Measurements from ENCODE around the gene USP24.

Gene USP24, protein sequence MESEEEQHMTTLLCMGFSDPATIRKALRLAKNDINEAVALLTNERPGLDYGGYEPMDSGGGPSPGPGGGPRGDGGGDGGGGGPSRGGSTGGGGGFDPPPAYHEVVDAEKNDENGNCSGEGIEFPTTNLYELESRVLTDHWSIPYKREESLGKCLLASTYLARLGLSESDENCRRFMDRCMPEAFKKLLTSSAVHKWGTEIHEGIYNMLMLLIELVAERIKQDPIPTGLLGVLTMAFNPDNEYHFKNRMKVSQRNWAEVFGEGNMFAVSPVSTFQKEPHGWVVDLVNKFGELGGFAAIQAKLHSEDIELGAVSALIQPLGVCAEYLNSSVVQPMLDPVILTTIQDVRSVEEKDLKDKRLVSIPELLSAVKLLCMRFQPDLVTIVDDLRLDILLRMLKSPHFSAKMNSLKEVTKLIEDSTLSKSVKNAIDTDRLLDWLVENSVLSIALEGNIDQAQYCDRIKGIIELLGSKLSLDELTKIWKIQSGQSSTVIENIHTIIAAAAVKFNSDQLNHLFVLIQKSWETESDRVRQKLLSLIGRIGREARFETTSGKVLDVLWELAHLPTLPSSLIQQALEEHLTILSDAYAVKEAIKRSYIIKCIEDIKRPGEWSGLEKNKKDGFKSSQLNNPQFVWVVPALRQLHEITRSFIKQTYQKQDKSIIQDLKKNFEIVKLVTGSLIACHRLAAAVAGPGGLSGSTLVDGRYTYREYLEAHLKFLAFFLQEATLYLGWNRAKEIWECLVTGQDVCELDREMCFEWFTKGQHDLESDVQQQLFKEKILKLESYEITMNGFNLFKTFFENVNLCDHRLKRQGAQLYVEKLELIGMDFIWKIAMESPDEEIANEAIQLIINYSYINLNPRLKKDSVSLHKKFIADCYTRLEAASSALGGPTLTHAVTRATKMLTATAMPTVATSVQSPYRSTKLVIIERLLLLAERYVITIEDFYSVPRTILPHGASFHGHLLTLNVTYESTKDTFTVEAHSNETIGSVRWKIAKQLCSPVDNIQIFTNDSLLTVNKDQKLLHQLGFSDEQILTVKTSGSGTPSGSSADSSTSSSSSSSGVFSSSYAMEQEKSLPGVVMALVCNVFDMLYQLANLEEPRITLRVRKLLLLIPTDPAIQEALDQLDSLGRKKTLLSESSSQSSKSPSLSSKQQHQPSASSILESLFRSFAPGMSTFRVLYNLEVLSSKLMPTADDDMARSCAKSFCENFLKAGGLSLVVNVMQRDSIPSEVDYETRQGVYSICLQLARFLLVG (N-terminal part only)

DNA sequence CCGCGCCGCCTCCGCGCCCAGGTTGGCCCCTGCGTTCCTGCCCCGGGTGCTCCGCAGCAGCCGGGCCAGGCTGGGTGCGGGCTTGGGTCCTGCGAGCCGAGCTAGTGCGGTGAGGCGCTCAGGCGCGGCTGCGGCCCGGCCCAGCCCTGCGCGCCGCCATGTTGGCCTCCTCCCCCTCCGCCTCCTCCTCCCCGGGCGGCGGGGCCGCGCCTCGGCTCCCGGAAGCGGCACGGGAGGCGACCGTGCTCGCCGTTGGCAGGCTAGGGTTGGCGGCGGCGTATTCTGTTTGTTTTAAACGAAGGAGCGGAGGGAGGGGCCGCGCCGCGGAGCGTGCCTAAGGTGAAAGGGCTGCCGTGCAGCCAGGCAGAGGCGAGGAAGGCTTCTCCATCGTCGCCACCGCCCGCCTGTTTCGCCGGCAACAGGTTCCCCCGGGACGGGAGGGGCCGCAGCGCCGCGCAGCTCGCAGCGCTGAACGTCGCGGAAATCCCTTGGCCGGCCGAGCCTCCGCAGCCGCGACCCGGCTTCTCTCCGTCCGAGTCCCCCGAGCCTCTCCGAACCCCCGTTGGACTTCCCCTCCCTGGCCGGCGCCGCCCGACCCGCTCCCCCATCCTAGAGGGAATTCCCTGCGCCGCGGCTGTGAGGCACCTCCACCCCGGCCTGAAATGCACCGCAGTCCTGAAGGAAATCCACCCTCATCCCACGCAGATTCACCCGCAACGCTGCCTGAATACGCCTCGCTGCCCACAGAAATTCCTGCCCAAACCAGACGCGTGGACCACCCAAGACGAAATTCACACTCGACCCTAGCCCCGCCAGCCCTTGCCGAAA, at the start of gene USP24:
USP24 (minus strand) TSS at position 171 of the 828 bp plus-strand sequence. CDS start 251 bp downstream, outside the sequence.
- FAIRE-seq, result no peak

DNA sequence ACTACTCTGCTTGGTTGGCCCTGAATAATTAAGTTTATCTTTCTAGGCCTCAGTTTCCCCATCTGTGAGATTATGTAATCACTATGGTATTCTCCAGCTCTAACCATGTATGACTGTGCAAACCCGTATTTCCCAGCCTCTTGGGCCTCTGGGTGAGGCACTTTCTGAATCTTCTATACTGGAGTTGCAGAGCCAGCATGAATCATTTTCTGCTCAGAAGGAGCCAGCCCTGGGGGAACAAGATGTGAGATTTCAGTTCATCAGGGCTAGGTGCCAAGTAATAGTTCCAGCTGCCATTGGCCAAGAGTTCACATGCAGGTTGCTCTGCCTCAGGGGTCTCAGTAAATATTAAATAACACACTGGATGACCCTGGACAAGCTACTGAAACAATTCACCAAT, 47.7 kb upstream of the USP24 start:
- no peak for FAIRE-seq

DNA sequence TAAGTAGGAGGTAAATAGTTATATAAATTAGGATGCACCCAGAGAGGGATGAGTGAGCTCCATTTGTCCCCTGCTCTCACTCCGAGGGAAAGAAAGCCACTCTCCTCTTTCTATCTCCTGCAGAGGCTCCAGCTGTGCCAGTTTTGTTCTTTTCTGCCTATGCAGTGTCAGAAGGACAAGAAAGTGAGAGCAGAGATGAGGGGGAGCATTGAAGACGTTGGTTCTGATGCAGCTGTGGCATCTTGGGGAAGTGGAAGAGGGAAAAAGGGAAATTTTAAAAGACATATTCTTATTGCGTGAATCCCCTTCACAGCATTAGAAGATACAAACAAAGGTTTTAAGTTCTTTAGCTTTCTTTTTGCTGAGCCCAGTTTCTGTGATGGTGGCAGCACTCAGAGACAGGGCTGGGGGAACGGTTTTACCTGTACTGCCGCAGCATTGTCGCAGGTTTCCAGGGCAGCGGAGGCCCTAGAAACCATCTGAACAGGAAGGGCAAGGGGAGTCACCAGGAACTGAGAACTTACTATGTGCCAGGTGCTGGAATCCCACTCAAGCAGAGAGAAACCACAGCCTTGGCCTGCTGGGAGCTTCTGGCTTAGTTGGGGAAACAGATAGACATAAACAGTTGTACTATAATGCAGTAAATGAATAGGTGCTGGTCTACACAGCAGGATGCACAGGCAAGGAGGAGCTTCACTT, 44.9 kb upstream of the USP24 start:
- no peak for FAIRE-seq

DNA sequence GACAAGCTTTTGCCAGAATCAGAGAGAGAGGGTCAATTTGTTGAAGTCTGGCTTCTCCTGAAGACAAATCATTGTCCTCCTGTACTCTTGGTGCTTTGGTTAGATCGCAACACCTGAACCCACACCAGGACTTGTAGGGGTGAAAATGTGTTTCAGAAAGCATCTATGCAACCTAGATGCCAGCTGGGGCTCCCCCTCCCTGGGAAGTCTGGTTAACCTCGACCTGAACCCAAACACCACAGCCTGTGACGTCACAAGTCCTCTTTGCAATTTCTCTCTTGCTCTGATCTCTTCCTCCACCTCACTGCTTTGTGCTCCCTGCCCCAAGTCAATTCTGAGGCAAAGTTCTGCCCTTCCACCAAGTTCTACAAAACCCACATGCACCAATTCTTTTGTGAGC, 42.8 kb upstream of the USP24 start:
- FAIRE-seq, result no peak

DNA sequence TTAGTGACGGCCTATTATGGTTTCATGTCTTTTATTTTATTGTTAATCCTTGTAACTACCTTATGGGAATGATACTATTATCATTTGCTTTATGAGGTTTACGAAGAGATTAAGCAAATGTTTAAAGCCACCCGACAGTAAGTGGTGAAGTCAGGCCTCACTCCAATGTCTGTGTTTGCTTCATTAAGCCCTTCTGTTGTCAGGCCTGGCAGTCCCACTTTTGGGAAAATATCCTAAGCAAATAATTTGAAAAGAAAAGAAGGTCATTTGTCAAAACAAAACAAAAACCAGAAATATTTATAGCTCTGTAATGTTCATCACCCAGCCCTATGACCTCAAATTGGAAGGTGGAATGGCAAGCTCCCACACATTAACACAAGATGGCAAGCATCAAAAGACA, 40.7 kb upstream of the USP24 start:
- FAIRE-seq, result no peak

DNA sequence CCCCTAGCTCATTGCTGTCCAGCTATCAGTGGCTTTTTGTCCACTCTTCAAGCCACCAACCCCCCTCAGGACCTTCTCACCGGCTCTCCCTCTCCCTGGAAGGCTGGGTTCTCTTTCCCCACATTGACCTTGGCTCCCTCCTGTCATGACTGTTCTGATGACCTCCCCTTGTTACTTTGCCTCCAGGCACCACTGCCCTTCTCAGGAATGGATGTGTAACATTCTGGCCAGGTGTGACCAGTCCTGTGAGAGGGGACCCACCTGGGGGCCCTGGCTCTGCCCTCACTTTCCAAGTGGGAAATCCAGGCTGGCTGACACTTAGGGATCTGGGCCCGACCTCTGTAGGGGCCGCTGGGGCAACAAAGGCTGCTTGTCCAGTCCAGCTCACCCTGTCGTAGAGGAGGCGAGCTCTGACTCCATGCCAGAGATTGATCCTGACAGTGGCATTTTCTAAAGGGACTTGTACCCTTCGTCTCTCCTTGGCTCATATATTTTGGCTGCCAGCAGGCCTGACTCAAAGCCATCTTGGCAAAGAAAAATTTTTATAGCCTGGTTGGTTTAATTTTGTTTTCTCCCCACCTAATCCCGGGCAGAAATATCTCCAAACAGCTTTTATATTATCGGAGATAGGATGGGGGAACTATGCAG, 37.9 kb upstream of the USP24 start:
- FAIRE-seq, result no peak

DNA sequence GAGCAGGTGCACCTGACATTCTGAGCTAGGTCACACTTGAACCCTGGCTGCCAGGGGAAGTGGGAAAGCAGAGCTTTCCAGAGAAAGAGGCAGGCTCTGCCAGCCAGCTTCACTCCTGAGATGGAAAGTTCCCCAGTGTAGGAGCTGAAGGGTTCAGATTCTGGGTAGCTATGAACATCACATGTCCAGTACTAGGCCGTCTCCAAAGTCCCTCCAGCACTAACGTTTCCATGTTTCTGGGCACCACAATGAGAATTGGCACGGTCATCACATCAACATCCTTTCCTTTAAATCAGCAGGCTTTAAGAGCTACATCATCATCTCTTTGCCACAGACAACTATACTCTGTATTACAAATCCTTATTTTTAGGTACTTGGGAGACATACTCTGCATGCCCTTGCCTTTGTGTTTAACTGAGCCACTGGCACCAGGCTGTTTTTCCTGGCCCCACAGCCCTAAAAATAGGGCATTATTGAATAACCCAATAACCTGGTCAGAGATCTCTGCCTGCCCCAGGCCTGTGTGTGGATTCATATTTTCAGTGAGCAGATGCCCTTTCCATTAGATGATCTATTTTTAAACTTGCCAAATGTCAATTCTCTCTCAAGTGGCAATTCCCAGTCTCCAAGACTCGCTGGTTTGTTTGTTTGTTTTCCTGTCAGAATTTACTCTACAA, 35.4 kb upstream of the USP24 start:
- FAIRE-seq, result no peak

DNA sequence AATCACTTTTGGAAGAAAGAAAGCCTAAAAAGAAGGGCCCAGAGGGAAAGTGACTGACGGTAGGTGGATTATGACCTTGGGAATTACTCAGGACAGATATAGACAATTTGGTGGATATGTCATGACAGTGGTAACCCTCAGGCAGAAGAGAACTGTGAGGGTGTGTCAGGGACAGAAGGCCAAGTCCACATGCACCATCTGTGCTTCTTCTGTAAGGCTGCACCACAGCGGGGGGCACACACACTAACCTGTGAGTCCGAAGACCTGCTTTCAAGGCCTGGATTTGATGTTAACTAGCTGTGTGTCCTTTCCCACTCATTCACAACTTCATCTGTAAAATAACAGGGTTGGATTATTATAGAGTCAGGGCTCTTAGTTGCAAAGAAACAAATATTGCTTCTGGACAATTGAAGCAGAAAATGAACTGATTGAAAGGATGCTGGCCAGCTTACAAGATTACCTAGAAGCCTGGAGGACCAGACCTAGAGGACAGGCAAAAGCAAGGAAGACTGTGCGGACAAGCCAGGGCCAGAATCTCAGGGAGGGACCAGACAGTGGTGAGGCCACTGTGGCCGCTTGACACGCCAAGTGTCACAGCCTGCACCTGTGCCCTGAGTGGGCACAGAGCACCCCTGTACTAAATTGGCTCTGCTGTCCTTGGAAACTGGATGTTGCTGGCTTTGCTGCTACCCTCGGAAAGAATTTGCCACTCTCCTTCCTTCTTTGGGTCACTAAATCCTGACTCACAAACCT, 34.7 kb upstream of the USP24 start:
- no peak for FAIRE-seq

DNA sequence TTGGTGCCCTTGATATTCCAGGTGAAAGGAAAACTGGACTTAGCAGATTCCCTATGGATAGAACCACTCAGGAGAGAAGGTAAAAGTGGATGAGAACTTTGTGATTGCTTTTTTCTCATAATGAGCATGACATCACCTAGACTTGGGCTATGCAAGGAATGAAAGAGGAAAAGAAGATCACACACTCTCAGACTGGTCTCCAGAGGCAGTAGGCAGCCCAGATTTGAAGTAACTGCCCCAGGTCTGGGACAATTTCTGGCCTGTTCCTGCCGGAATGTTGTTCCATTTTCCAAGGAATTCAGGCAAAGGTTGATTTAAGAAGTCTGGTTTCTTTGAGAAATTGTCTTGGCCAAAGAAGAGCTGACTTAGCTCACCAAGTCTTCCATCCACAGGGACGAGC, 31.7 kb upstream of the USP24 start:
- FAIRE-seq, result no peak

DNA sequence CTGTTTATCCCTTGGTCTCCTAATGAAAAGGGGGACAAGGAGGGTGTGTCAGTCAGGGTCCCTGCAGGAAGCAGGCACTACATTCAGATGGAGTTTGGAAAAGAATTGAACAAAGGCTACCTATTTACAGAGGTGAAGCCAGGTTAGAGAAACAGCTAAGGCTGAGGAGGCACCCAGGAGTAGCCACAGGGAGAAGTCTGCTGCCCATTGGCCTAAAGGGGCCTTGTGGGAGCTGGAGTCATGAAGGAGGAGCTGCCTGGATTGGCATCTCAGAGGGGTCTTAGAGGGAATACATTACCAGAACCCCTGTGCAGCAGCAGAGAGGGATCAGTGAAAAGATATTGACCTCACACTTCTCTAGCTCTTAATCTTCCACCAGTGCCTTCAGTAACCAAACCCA, 31.2 kb upstream of the USP24 start:
- no peak for FAIRE-seq

DNA sequence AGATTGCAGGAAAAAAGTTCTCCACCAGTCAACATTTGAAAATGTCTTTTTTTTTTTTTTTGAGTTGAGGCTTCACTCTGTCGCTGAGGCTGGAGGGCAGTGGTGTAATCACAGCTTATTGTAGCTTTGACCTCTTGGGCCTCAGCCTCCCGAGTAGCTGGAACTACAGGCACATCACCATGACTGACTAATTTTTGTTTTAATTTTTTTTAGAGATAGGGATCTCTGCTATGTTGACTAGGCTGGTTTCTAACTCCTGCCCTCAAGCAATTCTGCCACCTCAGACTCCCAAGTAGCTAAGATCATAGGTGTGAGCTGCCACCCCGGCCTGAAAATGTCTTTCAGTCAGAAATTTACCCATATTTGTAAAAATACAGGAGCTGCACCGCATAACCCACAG, 30.6 kb upstream of the USP24 start:
- FAIRE-seq, result no peak

DNA sequence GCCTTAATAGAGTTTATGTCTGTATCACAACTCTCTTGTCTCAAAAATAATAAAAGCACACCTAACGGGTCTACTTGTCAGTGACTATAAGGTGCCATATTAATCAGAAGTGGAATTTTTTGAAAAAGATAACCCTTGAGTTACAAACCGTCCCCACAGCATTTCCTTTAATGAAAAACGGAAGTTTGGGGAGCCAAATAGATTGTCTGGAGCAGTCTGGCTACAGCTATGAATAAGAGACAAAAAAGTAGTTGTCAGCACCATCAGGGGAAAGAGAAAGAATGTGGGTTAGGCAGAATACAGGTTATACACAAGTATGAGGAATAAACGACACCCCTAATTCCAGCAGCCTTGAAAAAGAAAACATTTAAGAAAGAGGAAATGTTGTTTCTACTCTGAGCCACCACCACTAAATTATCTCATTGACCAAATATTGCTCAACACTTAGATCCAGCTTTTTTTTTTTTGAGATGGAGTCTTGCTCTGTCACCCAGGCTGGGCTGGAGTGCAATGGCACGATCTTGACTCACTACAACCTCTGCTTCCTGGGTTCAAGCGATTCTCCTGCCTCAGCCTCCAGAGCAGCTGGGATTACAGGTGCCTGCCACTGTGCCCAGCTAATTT, 29.4 kb upstream of the USP24 start:
- no peak for FAIRE-seq

DNA sequence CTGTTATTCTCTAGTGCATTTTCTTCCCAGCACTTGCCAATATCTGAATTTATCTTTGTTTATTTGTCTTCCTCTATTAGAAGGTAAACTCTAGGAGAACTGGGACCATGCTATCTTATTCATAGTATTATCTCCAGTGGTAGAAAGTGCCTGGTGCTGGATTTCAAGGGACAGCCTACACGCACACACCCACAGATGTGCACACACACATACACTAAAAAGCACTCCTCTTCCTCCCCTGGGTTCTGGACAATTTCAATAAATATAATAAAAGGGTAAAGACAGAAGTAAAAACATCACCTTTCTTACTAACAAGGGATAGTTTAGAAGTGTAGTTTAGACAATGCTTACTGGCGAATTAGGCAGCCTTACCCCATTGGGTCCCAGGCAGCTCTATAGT, 28.5 kb upstream of the USP24 start:
- FAIRE-seq, result no peak

DNA sequence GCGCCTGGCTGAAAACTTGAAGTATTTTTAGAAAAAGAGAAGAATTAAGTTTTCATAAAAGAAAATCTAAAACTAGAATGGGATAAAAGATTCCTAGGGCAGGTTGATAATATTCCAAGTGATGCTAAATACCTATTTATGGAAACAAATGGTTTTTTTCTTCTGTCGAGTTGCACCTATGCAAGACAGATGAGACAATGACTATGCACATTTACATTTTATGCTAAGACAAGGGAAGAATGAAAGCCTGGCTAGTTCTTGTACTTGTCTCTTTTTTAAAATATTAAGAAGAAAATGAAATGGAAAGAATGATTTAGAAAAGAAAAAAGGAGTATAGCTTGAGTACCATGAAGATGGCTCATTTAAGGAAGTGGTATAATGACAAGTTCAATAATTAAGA, 24.4 kb upstream of the USP24 start:
- FAIRE-seq, result no peak

DNA sequence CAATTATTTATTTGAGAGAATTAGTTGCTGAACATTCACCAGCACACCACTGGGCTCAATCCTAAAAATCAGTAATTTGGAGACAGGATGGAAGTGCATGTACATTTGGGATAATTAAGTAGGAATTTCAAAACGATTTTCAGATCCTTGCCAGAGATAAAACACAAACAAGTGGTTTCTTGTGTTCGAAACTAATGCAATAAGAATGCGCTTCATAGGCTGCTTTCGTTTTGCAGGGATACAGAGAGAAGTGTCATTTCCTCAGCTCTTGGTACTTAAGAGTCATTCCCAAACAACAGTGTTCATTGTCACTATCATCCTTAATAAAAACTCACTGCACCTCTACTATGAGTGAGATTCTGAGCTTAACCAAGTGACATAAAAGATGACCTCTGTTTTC, 20.6 kb upstream of the USP24 start:
- FAIRE-seq, result no peak

DNA sequence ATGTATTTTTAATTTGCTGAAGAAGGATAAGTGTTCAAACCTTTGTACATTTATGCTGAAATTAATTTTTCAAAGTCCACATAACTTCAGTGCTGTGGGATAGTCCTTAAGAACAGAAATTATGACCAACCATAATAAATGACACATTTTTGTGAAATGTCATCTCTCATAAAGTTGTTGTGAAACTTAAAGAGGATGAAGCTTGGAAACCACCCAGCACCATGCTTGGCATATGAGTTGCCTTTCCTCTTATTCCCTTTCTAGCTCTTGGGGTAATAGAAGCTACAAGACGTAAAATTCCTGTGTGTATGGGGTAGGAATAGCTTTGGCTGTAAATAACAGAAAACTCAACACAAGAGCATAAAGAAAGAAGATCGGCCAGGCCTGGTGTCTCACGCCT, 18.9 kb upstream of the USP24 start:
- FAIRE-seq, result no peak

DNA sequence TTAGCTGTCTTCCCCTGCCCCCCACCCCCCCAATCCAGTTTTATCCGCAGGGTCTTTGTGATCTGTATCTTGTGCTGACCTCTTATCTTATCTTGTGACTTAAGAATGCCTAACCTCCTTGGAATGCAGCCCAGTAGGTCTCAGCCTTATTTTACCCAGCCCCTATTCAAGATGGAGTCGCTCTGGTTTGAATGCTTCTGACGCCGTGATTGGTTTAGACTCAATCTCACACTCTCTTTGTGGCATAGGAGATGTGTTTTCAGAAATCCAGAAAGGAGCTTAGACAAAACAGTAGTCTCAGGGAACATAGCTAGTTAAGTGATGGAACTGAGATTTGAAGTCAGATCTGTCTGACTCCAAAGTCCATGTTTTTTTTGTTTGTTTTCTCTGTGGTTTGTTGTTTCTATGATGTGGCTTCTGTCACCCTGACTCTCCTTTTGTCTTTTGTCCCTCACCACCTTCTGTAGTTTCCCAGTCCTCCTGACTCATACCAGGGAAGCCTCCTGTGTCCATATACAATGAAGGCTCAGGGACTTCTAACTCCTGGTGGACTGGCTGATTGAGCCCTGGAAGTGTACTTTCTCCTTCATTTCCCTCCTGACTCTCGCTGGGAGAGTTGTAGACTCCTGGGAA, 18.1 kb upstream of the USP24 start:
- FAIRE-seq, result no peak

DNA sequence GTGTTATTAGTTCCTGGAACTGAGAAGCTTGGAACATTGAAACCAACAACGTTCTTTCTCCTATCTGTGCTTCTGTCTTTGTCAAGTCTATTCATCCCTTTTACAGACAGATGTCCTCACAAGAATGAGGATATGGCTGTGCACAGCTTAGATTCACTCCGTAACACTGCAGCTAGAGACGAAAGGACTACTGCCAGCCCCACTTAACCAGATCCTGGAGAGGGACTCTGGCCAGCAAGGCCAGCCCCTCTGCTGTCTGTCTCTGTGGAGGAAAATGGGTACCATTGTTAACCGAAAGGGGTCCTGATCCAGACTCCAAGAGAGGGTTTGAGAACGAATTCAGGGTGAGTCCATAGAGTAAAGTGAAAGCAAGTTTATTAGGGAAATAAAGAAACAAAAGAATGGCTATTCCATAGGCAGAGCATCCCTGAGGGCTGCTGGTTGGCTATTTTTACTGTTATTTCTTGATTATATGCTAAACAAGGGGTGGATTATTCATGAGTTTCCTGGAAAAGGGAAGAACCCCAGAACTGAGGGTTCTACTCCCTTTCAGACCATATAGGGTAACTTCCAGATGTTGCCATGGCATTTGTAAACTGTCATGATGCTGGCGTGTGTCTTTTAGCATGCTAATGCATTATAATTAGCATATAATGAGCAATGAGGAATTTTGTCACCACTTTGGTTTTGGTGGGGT, 17.4 kb upstream of the USP24 start:
- no peak for FAIRE-seq

All from TTC549 (cell line).